ENCODE data around the gene MTG2. TPM values are rescaled to one million over a fixed set of nuclear protein-coding genes. Genes with fewer than 3 reads are reported as not detected.

MTG2 gene
- total and polyA plus RNA-seq, 2 of the 4 experiments (the other 2 are of a cell fraction): 11.5 to 25.2 TPM

GRCh38 chr20:62252342-62252966 is 69.6 kb downstream of the MTG2 start:
- no peak overlapping the region for H3K23ac ChIP-seq (ENCODE audit: low read depth, low read length)
- H2AK5ac ChIP-seq (ENCODE audit: low read depth, low read length): 0 out of 2 replicates have a peak overlapping the region, but pooled peaks have one; percentile 43
- no peak overlapping the region for H3K18ac ChIP-seq (ENCODE audit: low read depth, low read length)
- H2BK20ac ChIP-seq (ENCODE audit: low read depth, low read length): no peak overlapping the region
- in situ Hi-C loops (cut with MboI; ENCODE audit: low sequenced_read_pairs): no loop called here
- H3K9me3 ChIP-seq (ENCODE audit: control insufficient read depth, insufficient read depth, low read length): no peaks in the 10 kb centered on the region
- no peak overlapping the region for H2BK120ac ChIP-seq (ENCODE audit: low read depth, low read length)
- H3K36me3 ChIP-seq (ENCODE audit: control insufficient read depth, insufficient read depth, low read length): peaks cover 17% of the 10 kb centered on the region
- H2AFZ ChIP-seq (replicated peaks; ENCODE audit: low read length, poor library complexity): no peak overlapping the region
- no peak overlapping the region for H3K4me3 ChIP-seq (ENCODE audit: insufficient read depth, low read depth, low read length)
- H3K4me1 ChIP-seq (ENCODE audit: control insufficient read depth, insufficient read depth, low read length): 0 out of 2 replicates have a peak, but pooled peaks cover 1% of the 10 kb centered on the region
- no peak overlapping the region for H3K56ac ChIP-seq (ENCODE audit: extremely low read depth, insufficient read depth, low read length)
- ATAC-seq (ENCODE audit: low read depth) (no peak), DNase-seq (peak; percentile 22)
- H4K5ac ChIP-seq (ENCODE audit: low read depth, low read length): no peak overlapping the region
- H3K27me3 ChIP-seq (ENCODE audit: control insufficient read depth, insufficient read depth, low read length): no peaks in the 10 kb centered on the region
- BruUV-seq (replicated peaks): no TSS peak
- no peak overlapping the region for H2BK15ac ChIP-seq (ENCODE audit: low read depth, low read length)
- H4K8ac ChIP-seq (ENCODE audit: low read depth in 2 of 2, low read length in 2 of 2): no peak overlapping the region
- no peak for TF ChIP-seq ELK1 (IDR thresholded peaks at IDR 0.05; ENCODE audit: borderline replicate concordance, low read depth, low read length)
- no peak for TF ChIP-seq CTCF (conservative IDR thresholded peaks at IDR 0.05; ENCODE audit: low read depth, low read length)
- TF ChIP-seq POLR2A (IDR thresholded peaks at IDR 0.05; ENCODE audit: low read depth, low read length): no peak
- no peak for TF ChIP-seq BHLHE40 (IDR thresholded peaks at IDR 0.05; ENCODE audit: low read depth, low read length)
- TF ChIP-seq RAD21 (IDR thresholded peaks at IDR 0.05; ENCODE audit: low read length): no peak
- no peak for TF ChIP-seq FOS (IDR thresholded peaks at IDR 0.05; ENCODE audit: low read depth, low read length)
- no peak for TF ChIP-seq USF2 (IDR thresholded peaks at IDR 0.05; ENCODE audit: low read depth, low read length)
- TF ChIP-seq SMC3 (IDR thresholded peaks at IDR 0.05; ENCODE audit: low read depth, low read length): no peak
- no peak for TF ChIP-seq MAZ (IDR thresholded peaks at IDR 0.05; ENCODE audit: borderline replicate concordance, low read depth, low read length)
- no peak for TF ChIP-seq RCOR1 (IDR thresholded peaks at IDR 0.05; ENCODE audit: insufficient replicate concordance, low read length)
- TF ChIP-seq CEBPB (IDR thresholded peaks at IDR 0.05; ENCODE audit: low read depth, low read length): no peak
- no peak for TF ChIP-seq RFX5 (IDR thresholded peaks at IDR 0.05; ENCODE audit: low read depth, low read length)
- TF ChIP-seq NFE2L2 (IDR thresholded peaks at IDR 0.05; ENCODE audit: low read depth, low read length): no peak
- TF ChIP-seq MAFK (IDR thresholded peaks at IDR 0.05; ENCODE audit: low read depth, low read length): no peak
- TF ChIP-seq CHD1 (IDR thresholded peaks at IDR 0.05; ENCODE audit: low read depth, low read length): no peak
- no peak for TF ChIP-seq MXI1 (IDR thresholded peaks at IDR 0.05; ENCODE audit: borderline replicate concordance, low read depth, low read length)
- dilution Hi-C loops (cut with HindIII; ENCODE audit: low sequenced_read_pairs, unreplicated experiment): no loop called here
- no peak overlapping the region for H3K14ac ChIP-seq (replicated peaks; ENCODE audit: low read depth, low read length)
- no peak overlapping the region for H2AK9ac ChIP-seq (replicated peaks; ENCODE audit: low read depth, low read length, poor library complexity)
- no peak overlapping the region for H3K9ac ChIP-seq (ENCODE audit: low read depth, low read length)
- ChIA-PET POLR2A (ENCODE audit: unreplicated experiment) (no interaction called here), CTCF (no interaction called here)
- no peak overlapping the region for H3K4me2 ChIP-seq (ENCODE audit: low read depth, low read length)
- H4K20me1 ChIP-seq (ENCODE audit: insufficient read depth, low read length): peaks cover 90% of the 10 kb centered on the region
- intact Hi-C loops (cut with micrococcal nuclease): loop anchor here (10.0 kb wide), 1 partner anchor 68 kb away; the partner anchor contains the start of gene MTG2
- peaks cover 13% of the 10 kb centered on the region for H3K9me1 ChIP-seq (ENCODE audit: insufficient read depth, low read length)
- no peak overlapping the region for H4K91ac ChIP-seq (ENCODE audit: insufficient read depth, low read depth, low read length)
- 96% methylated on average over 9 of the region's 26 CpGs; no CpG with 5 or more reads in 1 of the 2 experiments for WGBS, 2 experiments (ENCODE audit: extremely low coverage in 2 of 2, insufficient read length in 1 of 2)
- peaks cover 27 to 73% of the 10 kb centered on the region in 2 experiments for H3K79me1 ChIP-seq (ENCODE audit: low read depth in 1 of 2, low read length in 2 of 2)
- H2BK5ac ChIP-seq (ENCODE audit: low read depth, low read length, poor library complexity, severe bottlenecking): no peak overlapping the region
- H3K27ac ChIP-seq (ENCODE audit: insufficient read depth, low read length): no peak overlapping the region
- H3K4ac ChIP-seq (ENCODE audit: low read depth, low read length): no peak overlapping the region

Measured in IMR-90 (cell line).